GM21360 (cell line): Measurements from ENCODE around the gene CPN1.
"Not testable (repeated sequence)": the region's sequence is repeated elsewhere in the genome, so short reads cannot be mapped to it uniquely, and the experiment has no call there.

Experiments
- ATAC-seq: cut with Tn5 transposase; IDR thresholded peaks from one replicate; pipeline ENCODE4 v1.9.1; 2021; ENCODE audit warnings: mild to moderate bottlenecking, moderate library complexity; ENCODE audit not compliant: unreplicated experiment

Gene CPN1

DNA sequence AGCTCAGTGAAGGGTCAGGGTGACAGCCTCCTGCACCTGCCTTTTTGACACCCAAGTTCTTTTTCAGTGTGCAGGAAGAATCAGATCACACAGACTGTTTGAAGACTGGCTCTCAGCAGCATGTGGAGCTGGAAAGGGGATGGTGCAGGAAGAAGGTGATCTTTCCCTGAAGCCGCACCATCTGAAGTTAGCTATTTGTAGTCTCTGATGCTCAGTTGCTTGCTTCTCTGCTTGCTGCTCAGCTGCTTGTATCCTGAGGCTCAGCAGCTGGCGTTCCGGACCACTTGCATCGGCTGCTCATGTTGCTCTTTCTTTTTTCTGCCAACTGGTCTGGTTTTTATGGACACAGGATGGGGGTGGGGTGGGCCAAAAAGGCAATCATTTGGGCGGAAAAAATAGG lies 56.1 kb downstream of the CPN1 start:
- ATAC-seq, result no peak

DNA sequence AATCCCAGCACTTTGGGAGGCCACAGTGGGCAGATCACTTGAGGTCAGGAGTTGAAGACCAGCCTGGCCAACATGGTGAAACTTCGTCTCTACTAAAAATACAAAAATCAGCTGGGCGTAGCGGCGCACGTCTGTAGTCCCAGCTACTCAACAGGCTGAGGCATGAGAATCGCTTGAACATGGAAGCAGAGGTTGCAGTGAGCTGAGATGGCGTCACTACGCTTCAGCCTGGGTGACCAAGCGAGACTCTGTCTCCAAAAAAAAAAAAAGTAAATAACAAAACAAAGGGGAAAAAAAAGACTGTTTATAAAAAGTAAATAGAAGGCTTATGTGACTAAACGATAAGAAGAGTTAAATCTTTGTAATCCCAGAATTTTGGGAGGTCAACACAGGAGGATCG lies 56.9 kb downstream of the CPN1 start:
- no peak for ATAC-seq

DNA sequence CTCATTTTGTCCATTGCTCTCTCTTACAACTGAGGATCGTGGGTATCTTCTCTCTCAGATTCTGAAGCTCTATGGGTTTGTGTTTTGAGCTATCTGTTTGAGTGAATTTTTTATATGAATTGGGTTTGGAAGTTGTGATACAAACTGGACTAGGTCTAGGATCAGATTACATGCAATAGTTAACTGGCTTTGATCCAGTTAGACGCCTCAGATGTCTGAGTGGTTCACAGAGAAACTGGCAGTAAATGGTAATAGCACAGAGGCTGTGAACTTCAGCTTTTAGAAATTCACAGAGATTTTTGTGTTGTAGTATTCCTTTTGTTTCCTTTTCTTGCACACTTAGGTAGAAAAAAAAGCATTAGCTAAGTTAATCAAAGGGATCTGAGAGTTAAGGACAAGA lies 59.3 kb downstream of the CPN1 start:
- ATAC-seq, result no peak

DNA sequence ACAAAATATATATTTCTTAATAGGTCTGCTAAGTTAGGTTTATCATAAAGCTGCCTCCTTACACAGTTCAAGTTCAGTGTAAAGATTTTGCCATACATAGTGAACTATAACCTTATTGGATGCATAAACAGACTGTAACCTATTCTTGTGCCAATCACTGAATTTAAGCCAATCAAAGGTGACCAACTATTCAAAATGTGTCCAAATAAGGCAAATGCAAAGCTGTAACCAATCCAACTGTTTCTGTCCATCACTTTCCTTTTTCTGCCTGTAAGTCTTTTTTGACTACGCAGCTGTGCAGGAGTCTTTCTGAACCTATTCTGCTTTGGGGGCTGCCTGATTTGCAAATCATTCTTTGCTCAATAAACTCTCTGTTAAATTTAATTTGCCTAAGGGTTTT lies 60.3 kb downstream of the CPN1 start:
- ATAC-seq, result no peak

GRCh38 chr10:100020886-100021253 lies 60.8 kb downstream of the CPN1 start:
- ATAC-seq, result no peak

GRCh38 chr10:100020142-100020885 lies 61.4 kb downstream of the CPN1 start:
- peak; percentile 68 for ATAC-seq

DNA sequence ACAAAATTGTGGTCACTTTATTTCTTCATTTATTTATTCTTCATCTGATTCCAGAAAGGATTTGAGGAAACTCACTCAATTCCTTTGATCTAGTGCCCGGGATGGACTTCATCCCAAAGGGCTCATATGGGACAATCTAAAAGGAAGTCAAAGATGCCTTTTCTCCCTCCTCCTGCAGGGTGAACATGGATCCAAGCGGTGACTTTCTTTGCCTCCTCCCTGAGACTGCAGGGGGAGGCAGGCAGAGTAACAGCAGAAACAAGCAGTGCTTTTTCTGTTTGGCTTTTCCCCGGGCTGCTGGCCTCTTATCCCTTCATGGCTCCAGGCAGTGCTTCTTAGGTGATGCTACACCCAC lies 61.9 kb downstream of the CPN1 start:
- ATAC-seq, result no peak

GRCh38 chr10:100014071-100014762 lies 67.5 kb downstream of the CPN1 start:
- peak; percentile 67 for ATAC-seq

DNA sequence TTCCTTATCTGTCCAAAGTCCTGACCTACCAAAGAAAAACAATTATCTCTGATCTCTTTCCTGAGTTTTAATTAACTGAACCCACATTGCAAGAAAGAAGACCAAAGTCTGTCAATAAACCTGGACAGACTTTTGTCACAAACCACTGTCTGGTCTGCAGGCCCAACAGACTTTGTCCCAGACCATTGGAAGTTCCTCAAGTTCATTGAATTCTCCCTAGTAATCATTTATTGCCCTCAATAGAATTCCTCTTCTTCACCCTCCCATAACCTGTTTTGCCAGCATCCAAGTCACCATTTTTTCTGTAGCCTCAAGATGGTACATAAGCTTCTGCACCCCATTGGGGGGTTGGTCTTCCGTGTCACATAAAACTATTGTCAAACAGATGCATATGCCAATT lies 68.0 kb downstream of the CPN1 start:
- ATAC-seq, result no peak

DNA sequence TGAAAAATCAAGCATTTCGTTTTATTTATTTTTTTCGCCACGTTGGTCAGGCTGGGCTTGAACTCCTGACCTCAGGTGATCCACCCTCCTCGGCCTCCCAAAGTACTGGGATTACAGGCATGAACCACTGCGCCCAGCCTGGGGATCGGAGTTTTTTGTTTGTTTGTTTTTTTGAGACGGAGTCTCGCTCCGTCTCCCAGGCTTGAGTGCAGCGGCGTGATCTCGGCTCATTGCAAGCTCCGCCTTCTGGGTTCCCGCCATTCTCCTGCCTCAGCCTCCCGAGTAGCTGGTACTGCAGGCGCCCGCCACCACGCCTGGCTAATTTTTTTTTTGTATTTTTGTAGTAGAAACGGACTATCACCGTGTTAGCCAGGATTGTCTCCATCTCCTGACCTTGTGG lies 69.8 kb downstream of the CPN1 start:
- not testable (repeated sequence) for ATAC-seq

- peak; percentile 50 for ATAC-seq
Observed at GRCh38 chr10:100009793-100010676, 71.6 kb downstream of the CPN1 start, which contains the start of gene DNMBP. DNMBP (minus strand) TSS chr10:100009947; CDS start chr10:99972124, 37,823 bp downstream.

- peak; percentile 39 for ATAC-seq
Observed at GRCh38 chr10:100009283-100009792, 72.3 kb downstream of the CPN1 start.

DNA sequence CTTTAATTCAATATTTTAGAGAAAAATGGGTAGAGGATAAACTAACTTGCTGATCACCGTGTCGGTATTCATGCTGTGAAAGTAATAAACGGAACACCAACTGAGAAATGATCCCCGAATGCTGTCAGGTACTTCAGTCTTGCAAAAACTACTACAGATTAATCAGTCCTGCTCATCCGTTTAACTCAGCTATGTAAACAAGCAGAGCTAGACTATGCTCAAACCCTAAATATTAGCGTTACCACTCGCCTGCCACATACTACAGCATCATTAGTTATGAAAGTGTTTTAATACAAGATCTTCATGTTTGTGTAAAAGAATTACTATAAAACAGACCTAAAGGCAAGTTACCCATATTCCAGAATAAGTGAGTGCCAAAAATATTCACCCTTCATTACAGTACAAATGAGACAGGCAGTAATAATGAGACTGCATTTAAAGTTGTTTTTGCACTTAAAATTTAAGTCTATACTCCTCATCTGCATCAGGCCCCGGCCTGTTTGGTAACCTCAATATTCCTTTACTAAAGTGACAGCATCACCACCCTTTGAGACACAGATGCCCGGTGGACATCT lies 72.9 kb downstream of the CPN1 start:
- no peak for ATAC-seq

GRCh38 chr10:100008142-100008522 lies 73.5 kb downstream of the CPN1 start:
- no peak for ATAC-seq

DNA sequence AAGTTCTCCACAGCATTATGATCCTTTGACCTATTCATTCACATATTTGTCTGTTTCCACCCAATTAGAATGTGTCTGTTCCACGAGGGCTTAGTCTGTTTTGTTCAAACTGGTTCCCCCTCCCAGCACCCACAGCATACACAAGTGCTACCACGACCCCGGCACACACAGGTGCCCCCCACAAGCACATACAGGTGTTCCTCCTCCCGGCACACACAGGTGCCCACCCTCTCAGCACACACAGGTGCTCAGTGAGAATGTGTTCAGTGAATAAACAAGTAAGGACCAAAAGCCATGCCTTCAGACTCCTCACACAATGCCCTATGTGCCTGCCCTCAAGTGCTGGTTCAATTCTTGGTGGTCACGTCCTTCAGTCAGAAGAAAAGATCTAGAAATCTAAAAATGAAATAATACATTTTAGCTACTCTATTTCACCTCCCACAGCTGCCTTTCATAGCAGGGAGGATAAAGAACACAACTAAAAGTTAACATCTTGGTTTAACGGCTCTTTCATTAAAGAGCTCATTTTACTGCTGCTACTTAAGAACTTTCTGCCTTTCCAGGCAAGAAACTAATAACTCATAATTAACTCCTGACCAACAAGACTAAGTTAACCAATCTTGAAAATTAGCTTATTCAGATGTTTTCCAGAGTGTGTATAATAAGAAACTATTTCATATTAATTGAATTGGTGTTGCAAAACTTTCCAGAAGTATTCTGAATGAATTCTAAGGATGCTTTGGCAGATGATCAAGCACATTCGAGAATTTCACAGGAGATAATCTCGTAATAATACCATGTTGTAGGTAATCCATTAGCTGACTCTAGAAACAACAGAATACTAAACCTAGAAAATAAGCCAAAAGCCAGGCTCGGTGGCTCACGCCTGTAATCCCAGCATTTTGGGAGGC lies 74.2 kb downstream of the CPN1 start:
- no peak for ATAC-seq

- no peak for ATAC-seq
Observed at GRCh38 chr10:100006243-100006886, 75.3 kb downstream of the CPN1 start.

DNA sequence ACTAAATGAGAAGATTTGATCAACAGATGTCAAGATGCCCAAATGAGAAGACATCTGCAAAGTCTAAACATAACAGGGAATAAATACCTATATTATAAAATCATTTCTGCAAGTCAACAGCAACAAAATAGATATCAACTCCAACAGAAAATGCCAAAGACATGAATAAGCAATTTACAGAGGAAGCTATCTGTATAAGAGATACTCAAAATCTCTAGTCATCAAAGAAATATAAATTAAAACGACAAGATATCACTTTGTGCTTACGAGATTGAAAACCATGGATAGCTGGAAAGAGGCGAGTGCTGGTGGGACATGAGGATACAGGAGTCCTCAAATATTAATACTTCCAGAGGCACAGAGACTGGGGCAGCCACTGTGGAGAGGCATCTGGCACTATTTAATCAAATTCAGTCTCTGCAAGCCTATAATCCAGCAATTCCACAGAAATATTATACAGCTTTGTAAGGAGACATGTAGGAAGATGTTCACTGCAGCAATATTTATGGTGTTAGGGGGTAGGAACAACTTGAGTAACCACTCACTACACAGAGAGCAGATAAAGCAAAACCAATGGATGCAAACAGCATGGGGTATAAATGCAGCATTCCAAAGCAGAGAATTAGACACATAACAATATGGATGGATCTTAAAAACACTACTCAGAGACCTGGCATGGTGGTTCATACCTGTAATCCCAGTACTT lies 76.7 kb downstream of the CPN1 start:
- ATAC-seq, result no peak

DNA sequence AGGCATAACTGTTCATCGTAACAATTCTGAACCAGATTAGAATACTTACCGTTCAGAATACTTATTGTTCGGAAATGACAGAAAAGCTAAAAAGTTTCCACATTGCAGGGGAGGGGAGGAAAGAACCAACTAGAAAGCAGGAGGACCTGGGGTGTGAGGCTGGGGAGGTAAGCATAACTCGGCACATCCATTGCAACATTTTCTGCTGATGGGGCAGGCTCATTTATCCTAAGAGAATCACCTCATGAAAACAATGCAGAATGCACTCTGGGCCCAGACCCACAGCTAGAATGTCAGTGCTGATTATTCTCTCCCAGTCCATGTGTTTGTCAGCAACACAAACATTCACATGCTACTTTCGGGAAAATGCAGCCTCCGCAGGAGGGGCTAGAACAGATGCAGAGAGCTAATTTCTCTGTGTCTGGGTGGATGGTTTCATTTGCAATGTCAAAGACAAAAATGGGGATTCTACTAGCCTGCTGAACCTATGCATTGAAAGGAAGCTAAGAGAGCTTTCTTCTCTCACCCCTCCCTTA lies 81.5 kb downstream of the CPN1 start:
- no peak for ATAC-seq
